Measurements from ENCODE around the gene KIRREL3.
A peak's percentile ranks its signal among the peaks of the same experiment; 100 is the strongest.

Gene KIRREL3

DNA sequence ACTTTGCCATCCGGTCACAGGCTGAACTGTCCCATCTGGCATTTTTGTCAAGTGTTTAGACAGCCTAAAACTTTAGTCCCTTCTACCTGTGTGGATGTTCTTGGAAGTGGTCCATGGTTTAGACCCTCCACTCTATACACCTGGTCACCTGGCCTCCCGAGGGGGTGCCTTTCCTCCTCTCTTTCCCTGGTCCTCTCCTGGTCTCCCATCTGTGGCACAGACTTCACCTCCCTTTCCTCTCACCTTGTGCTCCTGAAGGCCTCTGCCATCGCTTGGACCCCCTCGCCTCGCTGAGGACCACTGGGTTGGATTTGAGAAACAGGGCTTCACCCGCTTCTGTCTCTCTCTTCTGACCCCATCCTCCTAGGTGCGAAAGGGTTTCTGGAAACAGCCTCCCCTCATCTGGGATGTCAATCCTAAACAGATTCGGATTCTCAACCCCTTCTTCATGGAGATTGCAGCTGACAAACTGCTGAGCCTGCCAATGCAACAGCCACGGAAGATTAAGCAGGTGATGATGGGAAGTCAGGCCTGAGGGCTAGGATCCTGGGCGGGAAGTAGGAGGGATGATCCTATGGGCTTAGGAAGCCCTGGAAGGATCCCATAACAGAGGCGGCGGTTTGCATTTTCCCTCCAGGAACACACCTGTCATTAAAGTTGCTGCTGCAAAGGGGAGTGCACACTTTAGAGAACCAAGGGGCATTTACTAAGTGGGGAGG lies 591.5 kb downstream of the KIRREL3 start:
- FAIRE-seq (no peak), DNase-seq (ENCODE audit: insufficient read length, low spot score) (no peak)
- TF ChIP-seq, protein P1, sequence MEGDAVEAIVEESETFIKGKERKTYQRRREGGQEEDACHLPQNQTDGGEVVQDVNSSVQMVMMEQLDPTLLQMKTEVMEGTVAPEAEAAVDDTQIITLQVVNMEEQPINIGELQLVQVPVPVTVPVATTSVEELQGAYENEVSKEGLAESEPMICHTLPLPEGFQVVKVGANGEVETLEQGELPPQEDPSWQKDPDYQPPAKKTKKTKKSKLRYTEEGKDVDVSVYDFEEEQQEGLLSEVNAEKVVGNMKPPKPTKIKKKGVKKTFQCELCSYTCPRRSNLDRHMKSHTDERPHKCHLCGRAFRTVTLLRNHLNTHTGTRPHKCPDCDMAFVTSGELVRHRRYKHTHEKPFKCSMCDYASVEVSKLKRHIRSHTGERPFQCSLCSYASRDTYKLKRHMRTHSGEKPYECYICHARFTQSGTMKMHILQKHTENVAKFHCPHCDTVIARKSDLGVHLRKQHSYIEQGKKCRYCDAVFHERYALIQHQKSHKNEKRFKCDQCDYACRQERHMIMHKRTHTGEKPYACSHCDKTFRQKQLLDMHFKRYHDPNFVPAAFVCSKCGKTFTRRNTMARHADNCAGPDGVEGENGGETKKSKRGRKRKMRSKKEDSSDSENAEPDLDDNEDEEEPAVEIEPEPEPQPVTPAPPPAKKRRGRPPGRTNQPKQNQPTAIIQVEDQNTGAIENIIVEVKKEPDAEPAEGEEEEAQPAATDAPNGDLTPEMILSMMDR (IDR thresholded peaks at IDR 0.05; ENCODE audit: insufficient read depth, missing control alignments), result no peak

DNA sequence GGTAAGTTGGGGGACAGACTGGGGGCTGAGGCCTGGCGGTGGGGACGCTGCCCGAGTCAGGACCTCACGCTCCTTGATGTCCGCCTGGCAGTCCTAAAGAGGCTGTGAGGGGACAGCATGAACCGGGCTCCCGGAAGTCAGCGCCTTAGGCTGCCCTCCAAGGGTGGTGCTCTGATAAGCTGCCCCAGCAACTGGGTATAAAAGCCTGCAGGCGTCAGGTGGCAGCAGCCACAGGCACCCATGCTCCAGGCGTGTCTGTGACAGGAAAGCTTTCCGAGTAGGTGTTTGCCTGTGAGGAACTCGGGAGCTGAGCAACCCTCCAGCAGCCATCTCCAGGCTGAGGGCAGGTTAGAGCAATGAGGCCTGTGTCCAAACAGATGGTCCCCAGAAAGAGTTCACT lies 592.1 kb downstream of the KIRREL3 start:
- no peak for FAIRE-seq
- TF ChIP-seq, protein P1 (IDR thresholded peaks at IDR 0.05; ENCODE audit: insufficient read depth, missing control alignments), result no peak
- no peak for DNase-seq (ENCODE audit: insufficient read length, low spot score)

DNA sequence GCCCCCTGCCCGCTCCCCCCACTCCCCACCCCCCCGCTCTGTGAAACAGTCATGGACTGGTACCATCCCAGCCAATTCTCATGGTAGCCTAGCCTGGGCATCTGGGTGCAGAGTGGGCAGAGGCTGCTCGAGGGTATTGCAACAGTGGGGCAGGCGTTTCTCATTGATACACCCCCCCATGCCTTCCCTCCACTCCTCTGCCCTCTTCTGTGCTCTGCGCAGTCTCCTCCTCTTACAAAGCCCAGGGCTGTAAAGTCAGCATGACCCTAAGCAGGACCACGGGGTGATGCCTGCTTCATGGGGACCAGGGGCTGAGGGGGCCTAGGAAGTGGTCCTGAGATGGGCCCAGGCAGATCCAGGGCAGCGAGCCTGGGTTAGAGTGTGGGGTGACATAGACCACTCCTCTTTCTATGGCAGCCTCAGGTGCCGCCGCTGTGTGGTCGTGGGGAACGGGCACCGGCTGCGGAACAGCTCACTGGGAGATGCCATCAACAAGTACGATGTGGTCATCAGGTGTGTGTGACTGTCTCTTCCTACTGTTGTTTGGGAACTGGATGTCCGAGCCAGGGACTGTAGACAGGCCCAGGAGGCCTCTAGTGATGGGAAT lies 592.8 kb downstream of the KIRREL3 start:
- no peak for FAIRE-seq
- no peak for DNase-seq (ENCODE audit: insufficient read length, low spot score)
- TF ChIP-seq, protein P1 (IDR thresholded peaks at IDR 0.05; ENCODE audit: insufficient read depth, missing control alignments), result no peak

DNA sequence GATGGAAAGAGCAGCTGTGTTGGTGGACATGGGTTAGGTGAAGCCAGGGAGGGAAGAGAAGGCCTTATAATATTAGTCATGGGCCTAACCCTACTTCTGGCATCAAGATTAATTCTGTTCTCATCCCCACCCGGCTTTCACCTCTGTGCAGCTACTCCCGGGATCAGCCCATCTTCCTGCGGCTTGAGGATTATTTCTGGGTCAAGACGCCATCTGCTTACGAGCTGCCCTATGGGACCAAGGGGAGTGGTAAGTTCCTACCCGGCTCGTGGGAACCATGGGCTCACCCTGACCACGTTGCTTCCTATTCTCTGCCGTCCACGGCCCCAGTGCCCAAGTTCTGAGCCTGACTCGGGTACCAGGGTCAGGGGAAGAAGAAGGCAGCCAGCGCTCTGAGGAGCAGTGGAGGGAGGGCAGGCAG lies 593.5 kb downstream of the KIRREL3 start:
- FAIRE-seq (no peak), DNase-seq (ENCODE audit: insufficient read length, low spot score) (peak; percentile 87)
- TF ChIP-seq, protein P1 (IDR thresholded peaks at IDR 0.05; ENCODE audit: insufficient read depth, missing control alignments), result no peak

DNA sequence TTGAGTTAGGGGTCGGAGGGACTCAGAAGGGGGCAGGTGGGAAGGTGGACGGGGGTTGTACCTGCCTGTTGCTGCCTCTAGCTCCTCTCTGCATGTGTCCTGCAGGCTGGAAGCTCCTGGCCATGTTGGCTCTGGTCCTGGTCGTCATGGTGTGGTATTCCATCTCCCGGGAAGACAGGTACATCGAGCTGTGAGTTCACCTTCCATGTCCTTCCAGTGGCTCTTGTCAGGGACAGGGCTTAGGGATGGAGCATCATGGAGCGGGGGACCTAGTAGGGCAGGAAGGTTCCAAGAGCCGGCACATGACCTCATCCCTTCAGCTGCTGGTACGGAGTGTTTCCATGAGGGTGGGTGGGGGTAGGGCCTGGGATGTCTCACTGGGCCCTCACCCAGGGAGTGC lies 594.2 kb downstream of the KIRREL3 start:
- no peak for FAIRE-seq
- TF ChIP-seq, protein P1 (IDR thresholded peaks at IDR 0.05; ENCODE audit: insufficient read depth, missing control alignments), result no peak

DNA sequence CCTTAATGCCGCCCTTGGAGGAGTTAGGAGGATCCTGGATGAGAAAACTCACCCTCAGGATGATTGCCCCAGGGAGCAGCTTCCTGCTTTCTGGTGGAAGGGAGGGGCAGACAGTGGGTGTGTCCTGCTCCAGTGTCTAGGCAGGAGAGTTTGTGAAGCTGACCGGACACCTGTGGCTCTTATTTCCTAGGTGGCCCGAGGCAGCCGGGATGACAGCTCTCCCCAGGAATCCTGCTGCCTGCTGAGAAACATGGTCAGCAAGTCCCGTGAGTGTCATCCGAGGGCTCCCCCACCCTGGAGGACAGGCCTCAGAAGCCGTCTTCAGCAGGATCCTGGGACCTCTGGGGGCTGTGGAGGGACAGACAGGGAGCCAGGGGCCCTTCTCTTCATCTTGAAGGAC lies 594.7 kb downstream of the KIRREL3 start:
- TF ChIP-seq, protein P1 (IDR thresholded peaks at IDR 0.05; ENCODE audit: insufficient read depth, missing control alignments), result no peak
- no peak for DNase-seq (ENCODE audit: insufficient read length, low spot score)
- FAIRE-seq, result no peak

More for the DNA sequence above, 594.2 kb downstream of the KIRREL3 start:
- DNase-seq (ENCODE audit: insufficient read length, low spot score), result no peak

DNA sequence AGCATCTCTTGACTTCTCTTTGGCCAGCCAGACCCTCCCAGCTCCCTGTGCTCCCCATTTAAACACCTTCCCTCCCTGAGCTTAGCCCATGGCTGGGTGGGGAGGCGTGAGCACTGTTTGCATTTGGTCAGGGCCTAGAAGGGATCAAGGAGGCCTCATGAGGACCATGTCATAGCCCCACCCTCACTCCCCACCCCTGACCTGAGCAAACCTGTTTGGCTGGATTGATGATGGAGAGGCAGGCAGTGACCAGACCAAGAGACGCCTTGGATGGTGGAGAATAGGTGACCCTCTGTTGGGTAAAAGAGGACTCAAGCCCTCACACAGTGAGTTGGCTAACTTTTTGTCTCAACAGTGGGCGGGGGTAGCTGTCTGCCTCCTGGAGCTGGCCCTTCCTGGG lies 595.2 kb downstream of the KIRREL3 start:
- FAIRE-seq (no peak), DNase-seq (ENCODE audit: insufficient read length, low spot score) (no peak)
- TF ChIP-seq, protein P1 (IDR thresholded peaks at IDR 0.05; ENCODE audit: insufficient read depth, missing control alignments), result no peak

Data from D721Med (cell line).